ENCODE results near the gene BCAR1. TPM values are rescaled to one million over a fixed set of nuclear protein-coding genes. Genes with fewer than 3 reads are reported as not detected.

BCAR1 gene
- total and polyA plus RNA-seq, 8 donors: 30.1 to 66.7 (median 48.9) TPM

GRCh38 chr16:75265911-75266701 lies 14.7 kb upstream of the BCAR1 start:
- Histone ChIP-seq H3K4me3 (peak overlapping the region; percentile 75 to 97 (median 95)), H3K27ac (peak overlapping the region; percentile 59 to 90 (median 78)), H3K36me3 (no peaks in the 10 kb centered on the region), H3K9me3 (no peaks in the 10 kb centered on the region), H3K4me1 (peaks cover 17 to 31% (median 30%) of the 10 kb centered on the region in 3 donors), H3K27me3 (no peaks in the 10 kb centered on the region)
- DNase-seq (peak; percentile 66 to 92 (median 86)), FAIRE-seq (no peak), ATAC-seq (peak; percentile 49 to 76 (median 62))
- no peak for TF ChIP-seq CTCF (IDR thresholded peaks at IDR 0.05)
- 9 to 20% methylated on average over 29 to 62 of the region's 62 CpGs for WGBS, 2 donors
- intact Hi-C loops (cut with DNase I): no loop called here

GRCh38 chr16:75264999-75265910 lies 13.8 kb upstream of the BCAR1 start:
- 1 to 2% methylated on average over 56 to 74 of the region's 74 CpGs for WGBS, 2 donors
- Histone ChIP-seq H3K4me1 (peaks cover 17 to 31% (median 30%) of the 10 kb centered on the region in 3 donors), H3K9me3 (no peaks in the 10 kb centered on the region), H3K36me3 (no peaks in the 10 kb centered on the region), H3K27me3 (no peaks in the 10 kb centered on the region), H3K4me3 (peak overlapping the region; percentile 75 to 97 (median 95)), H3K27ac (peak overlapping the region; percentile 77 to 90 (median 82))
- no peak for FAIRE-seq
- no peak for TF ChIP-seq CTCF (IDR thresholded peaks at IDR 0.05)
- ATAC-seq: peak; percentile 36 to 67 (median 60)
- peak; percentile 54 to 90 (median 72) for DNase-seq
- intact Hi-C loops (cut with DNase I): no loop called here

- ATAC-seq (peak in 3 of 4 donors; percentile 9 to 14 (median 11)), DNase-seq (peak in 5 of 6 donors; percentile 42 to 84 (median 71)), FAIRE-seq (no peak)
- Histone ChIP-seq H3K4me3 (peak overlapping the region; percentile 75 to 97 (median 95)), H3K27me3 (no peaks in the 10 kb centered on the region), H3K27ac (peak overlapping the region; percentile 77 to 90 (median 82)), H3K9me3 (no peaks in the 10 kb centered on the region), H3K4me1 (peaks cover 17 to 31% (median 30%) of the 10 kb centered on the region in 3 donors), H3K36me3 (no peaks in the 10 kb centered on the region)
- intact Hi-C loops (cut with DNase I): no loop called here
- WGBS, 2 donors: 10 to 12% methylated on average over 14 of the region's 14 CpGs
- TF ChIP-seq CTCF (IDR thresholded peaks at IDR 0.05): no peak
Observed at GRCh38 chr16:75264457-75264998, 13.1 kb upstream of the BCAR1 start.

GRCh38 chr16:75263963-75264445 lies 12.6 kb upstream of the BCAR1 start:
- H3K4me3 ChIP-seq: peak overlapping the region in 2 of 4 donors; percentile 75 to 96
- TF ChIP-seq CTCF (IDR thresholded peaks at IDR 0.05): no peak
- DNase-seq (peak in 4 of 6 donors; percentile 36 to 74 (median 49)), ATAC-seq (peak; percentile 2 to 13 (median 6)), FAIRE-seq (no peak)
- 23 to 35% methylated on average over 8 of the region's 8 CpGs for WGBS, 2 donors
- intact Hi-C loops (cut with DNase I): no loop called here
- no peaks in the 10 kb centered on the region for H3K36me3 ChIP-seq
- H3K27ac ChIP-seq: peak overlapping the region in 2 of 4 donors; percentile 80 to 90
- H3K9me3 ChIP-seq: no peaks in the 10 kb centered on the region
- no peaks in the 10 kb centered on the region for H3K27me3 ChIP-seq
- peaks cover 17 to 31% (median 30%) of the 10 kb centered on the region in 3 donors for H3K4me1 ChIP-seq

All from pancreas (tissue), 10 donors.